ENCODE data around the gene ADARB2. TPM values are rescaled to one million over a fixed set of nuclear protein-coding genes. Genes with fewer than 3 reads are reported as not detected.

The ADARB2 gene
- total RNA-seq, 1 donor from 2014 or later: 1.8 TPM

- no peak overlapping the region for H3K4me3 Mint-ChIP-seq
- TF ChIP-seq CTCF (conservative IDR thresholded peaks at IDR 0.05): no peak
- peaks cover 13% of the 10 kb centered on the region for H3K4me1 Mint-ChIP-seq
- no peak overlapping the region for H3K27ac Mint-ChIP-seq (ENCODE audit: unreplicated experiment)
- no peaks in the 10 kb centered on the region for H3K9me3 Mint-ChIP-seq
- DNase-seq (ENCODE audit: low read depth, low spot score): no peak
- H3K27me3 Mint-ChIP-seq (ENCODE audit: low read depth): no peaks in the 10 kb centered on the region
- no peaks in the 10 kb centered on the region for H3K36me3 Mint-ChIP-seq (ENCODE audit: low read depth)
Measured at GRCh38 chr10:1683649-1684048, 53.7 kb downstream of the ADARB2 start.

- Mint-ChIP-seq H3K36me3 (ENCODE audit: low read depth) (no peaks in the 10 kb centered on the region), H3K27ac (ENCODE audit: unreplicated experiment) (no peak overlapping the region), H3K4me3 (no peak overlapping the region), H3K27me3 (ENCODE audit: low read depth) (no peaks in the 10 kb centered on the region), H3K9me3 (no peaks in the 10 kb centered on the region), H3K4me1 (peaks cover 6% of the 10 kb centered on the region)
- no peak for TF ChIP-seq CTCF (conservative IDR thresholded peaks at IDR 0.05)
- DNase-seq (ENCODE audit: low read depth, low spot score): no peak
Measured at GRCh38 chr10:1679821-1680650, 57.3 kb downstream of the ADARB2 start.

GRCh38 chr10:1678084-1678483 is 59.2 kb downstream of the ADARB2 start:
- Mint-ChIP-seq H3K9me3 (no peaks in the 10 kb centered on the region), H3K4me3 (no peak overlapping the region), H3K4me1 (peaks cover 6% of the 10 kb centered on the region), H3K36me3 (ENCODE audit: low read depth) (no peaks in the 10 kb centered on the region), H3K27ac (ENCODE audit: unreplicated experiment) (no peak overlapping the region), H3K27me3 (ENCODE audit: low read depth) (no peaks in the 10 kb centered on the region)
- TF ChIP-seq CTCF (conservative IDR thresholded peaks at IDR 0.05): no peak
- no peak for DNase-seq (ENCODE audit: low read depth, low spot score)

GRCh38 chr10:1677307-1677939 is 59.9 kb downstream of the ADARB2 start:
- Mint-ChIP-seq H3K4me3 (no peak overlapping the region), H3K27ac (ENCODE audit: unreplicated experiment) (no peak overlapping the region), H3K9me3 (no peaks in the 10 kb centered on the region), H3K4me1 (peaks cover 6% of the 10 kb centered on the region), H3K36me3 (ENCODE audit: low read depth) (no peaks in the 10 kb centered on the region), H3K27me3 (ENCODE audit: low read depth) (no peaks in the 10 kb centered on the region)
- DNase-seq (ENCODE audit: low read depth, low spot score): no peak
- no peak for TF ChIP-seq CTCF (conservative IDR thresholded peaks at IDR 0.05)

GRCh38 chr10:1674501-1674900 is 62.8 kb downstream of the ADARB2 start:
- Mint-ChIP-seq H3K4me1 (no peaks in the 10 kb centered on the region), H3K4me3 (no peak overlapping the region), H3K9me3 (no peaks in the 10 kb centered on the region), H3K27me3 (ENCODE audit: low read depth) (no peaks in the 10 kb centered on the region), H3K27ac (ENCODE audit: unreplicated experiment) (no peak overlapping the region), H3K36me3 (ENCODE audit: low read depth) (no peaks in the 10 kb centered on the region)
- no peak for TF ChIP-seq CTCF (conservative IDR thresholded peaks at IDR 0.05)
- DNase-seq (ENCODE audit: low read depth, low spot score): no peak
